HCT116 (cell line): ENCODE data around the gene SLC25A13.

Experiments used
- CEBPB ChIP-seq: IDR thresholded peaks from 2 replicates; pipeline ENCODE4 v1.6.1; 2012; ENCODE audit warnings: low read depth
- CTCF ChIP-seq, 3 experiments: fragments of 200-600 bp in 1 of 3; sonication (generic) in 1 of 3; IDR thresholded peaks in 2 of 3; conservative IDR thresholded peaks in 1 of 3; 2 replicates each; pipeline ENCODE4 v1.5.1; 2012 to 2017; ENCODE audit warnings: low read depth in 2 of 3, low read length in 2 of 3, antibody characterized with exemption in 1 of 3, borderline replicate concordance in 1 of 3, control low read depth in 1 of 3, mild to moderate bottlenecking in 1 of 3, mixed read lengths in 1 of 3, mixed run types in 1 of 3, moderate library complexity in 1 of 3; ENCODE audit not compliant: insufficient read depth in 1 of 3
- ELF1 ChIP-seq: IDR thresholded peaks from 2 replicates; pipeline ENCODE4 v1.6.1; 2012; ENCODE audit warnings: low read depth, borderline replicate concordance
- EZH2 ChIP-seq: fragments of 200-600 bp; sonication (generic); IDR thresholded peaks from 2 replicates; pipeline ENCODE4 v1.6.1; 2017; ENCODE audit warnings: antibody characterized with exemption, mixed run types
- EZH2phosphoT487 ChIP-seq: fragments of 200-600 bp; IDR thresholded peaks from 2 replicates; pipeline ENCODE4 v1.6.1; 2018; ENCODE audit warnings: antibody characterized with exemption, borderline replicate concordance
- MAX ChIP-seq: IDR thresholded peaks from 2 replicates; pipeline ENCODE4 v1.6.1; 2012
- POLR2A ChIP-seq: IDR thresholded peaks from 2 replicates; pipeline ENCODE4 v1.7.0; 2011; ENCODE audit warnings: borderline replicate concordance; ENCODE audit not compliant: insufficient read depth, insufficient read length; ENCODE audit errors: extremely low read depth
- POLR2AphosphoS5 ChIP-seq: IDR thresholded peaks from 2 replicates; pipeline ENCODE4 v1.6.1; 2011; ENCODE audit warnings: mild to moderate bottlenecking, low read depth, low read length, moderate library complexity
- REST ChIP-seq: IDR thresholded peaks from 2 replicates; pipeline ENCODE4 v1.6.1; 2012; ENCODE audit warnings: low read depth
- SIN3A ChIP-seq: IDR thresholded peaks from 2 replicates; pipeline ENCODE4 v1.6.1; 2012; ENCODE audit warnings: low read depth
- TCF7L2 ChIP-seq: IDR thresholded peaks from 2 replicates; pipeline ENCODE4 v1.7.0; 2011; ENCODE audit warnings: borderline replicate concordance, inconsistent platforms; ENCODE audit not compliant: insufficient read depth, insufficient read length; ENCODE audit errors: extremely low read depth
- ZBTB33 ChIP-seq: IDR thresholded peaks from 2 replicates; pipeline ENCODE4 v1.6.1; 2011; ENCODE audit warnings: mild to moderate bottlenecking, low read length, moderate library complexity; ENCODE audit not compliant: insufficient replicate concordance; ENCODE audit errors: extremely low read depth
- ZFX ChIP-seq: fragments of 450-650 bp; IDR thresholded peaks from 2 replicates; pipeline ENCODE4 v1.6.1; 2017

GRCh38 chr7:96311967-96312366 is 9.9 kb downstream of the SLC25A13 start:
- no peak for TF ChIP-seq CTCF (IDR thresholded peaks at IDR 0.05 in 2 of 3, conservative IDR thresholded peaks at IDR 0.05 in 1 of 3; ENCODE audit: borderline replicate concordance in 1 of 3, insufficient read depth in 1 of 3, low read depth in 2 of 3, low read length in 2 of 3)
- no peak for TF ChIP-seq REST
- TF ChIP-seq SIN3A = no peak
- no peak for TF ChIP-seq EZH2phosphoT487
- no peak for TF ChIP-seq POLR2A
- TF ChIP-seq ZFX = no peak
- no peak for TF ChIP-seq POLR2AphosphoS5
- TF ChIP-seq TCF7L2 = no peak
- TF ChIP-seq EZH2 = no peak
- TF ChIP-seq CEBPB = no peak
- TF ChIP-seq ZBTB33 = no peak
- TF ChIP-seq MAX = no peak
- no peak for TF ChIP-seq ELF1
